ENCODE measurements around the gene APOF.

DNA sequence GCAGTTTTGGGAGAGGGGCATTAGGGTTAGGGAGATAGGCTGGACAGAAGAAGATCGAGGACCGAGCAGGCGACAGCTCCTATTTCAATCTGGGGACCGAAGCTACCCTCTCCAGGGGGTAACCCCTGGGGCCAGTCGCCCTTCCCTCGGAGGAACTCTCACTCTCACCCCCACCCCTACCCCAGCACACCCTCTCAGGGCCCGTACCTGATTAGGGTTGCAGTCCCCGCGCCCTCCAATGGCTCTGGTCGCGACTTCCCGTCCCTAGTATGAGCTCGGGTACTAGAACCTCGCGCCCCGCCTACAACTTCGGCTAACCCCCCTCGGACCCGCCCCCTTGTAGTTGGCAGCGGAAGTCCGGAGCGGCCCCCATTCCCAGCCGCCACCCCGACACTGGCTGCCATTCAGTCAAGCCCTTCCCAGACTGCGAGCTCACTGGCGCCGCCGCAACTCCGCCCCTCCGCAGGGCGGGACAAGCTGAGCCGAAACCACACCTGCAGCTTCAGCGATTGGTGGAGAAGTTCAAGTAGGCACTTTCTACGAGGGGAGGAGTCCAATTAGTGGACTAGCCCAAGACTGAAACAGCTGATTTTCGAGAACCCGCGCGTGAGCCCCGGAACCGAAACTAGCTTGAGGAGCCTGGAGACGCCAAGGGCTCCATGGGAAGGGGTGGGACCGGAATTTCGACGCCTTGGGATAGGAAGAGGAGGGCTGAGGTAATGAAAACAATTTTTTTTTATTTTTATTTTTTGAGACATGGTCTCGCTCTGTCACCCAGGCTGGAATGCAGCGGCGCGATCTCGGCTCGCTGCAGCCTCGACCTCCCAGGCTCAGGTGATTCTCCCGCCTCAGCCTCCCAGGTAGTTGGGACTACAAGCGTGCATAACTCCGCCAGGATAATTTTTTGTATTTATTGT, 2.5 kb downstream of the APOF start, which contains the start of gene STAT2:
- TF ChIP-seq, protein P1, sequence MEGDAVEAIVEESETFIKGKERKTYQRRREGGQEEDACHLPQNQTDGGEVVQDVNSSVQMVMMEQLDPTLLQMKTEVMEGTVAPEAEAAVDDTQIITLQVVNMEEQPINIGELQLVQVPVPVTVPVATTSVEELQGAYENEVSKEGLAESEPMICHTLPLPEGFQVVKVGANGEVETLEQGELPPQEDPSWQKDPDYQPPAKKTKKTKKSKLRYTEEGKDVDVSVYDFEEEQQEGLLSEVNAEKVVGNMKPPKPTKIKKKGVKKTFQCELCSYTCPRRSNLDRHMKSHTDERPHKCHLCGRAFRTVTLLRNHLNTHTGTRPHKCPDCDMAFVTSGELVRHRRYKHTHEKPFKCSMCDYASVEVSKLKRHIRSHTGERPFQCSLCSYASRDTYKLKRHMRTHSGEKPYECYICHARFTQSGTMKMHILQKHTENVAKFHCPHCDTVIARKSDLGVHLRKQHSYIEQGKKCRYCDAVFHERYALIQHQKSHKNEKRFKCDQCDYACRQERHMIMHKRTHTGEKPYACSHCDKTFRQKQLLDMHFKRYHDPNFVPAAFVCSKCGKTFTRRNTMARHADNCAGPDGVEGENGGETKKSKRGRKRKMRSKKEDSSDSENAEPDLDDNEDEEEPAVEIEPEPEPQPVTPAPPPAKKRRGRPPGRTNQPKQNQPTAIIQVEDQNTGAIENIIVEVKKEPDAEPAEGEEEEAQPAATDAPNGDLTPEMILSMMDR (IDR thresholded peaks at IDR 0.05 in 4 of 5, conservative IDR thresholded peaks at IDR 0.05 in 1 of 5): peak in 2 of 5 experiments; percentile 7 to 12
- peak; percentile 63 to 69 for TF ChIP-seq POLR2A (IDR thresholded peaks at IDR 0.05)

Data from gastrocnemius medialis (tissue), 4 donors.